ENCODE data around the gene STAP2.

DNA sequence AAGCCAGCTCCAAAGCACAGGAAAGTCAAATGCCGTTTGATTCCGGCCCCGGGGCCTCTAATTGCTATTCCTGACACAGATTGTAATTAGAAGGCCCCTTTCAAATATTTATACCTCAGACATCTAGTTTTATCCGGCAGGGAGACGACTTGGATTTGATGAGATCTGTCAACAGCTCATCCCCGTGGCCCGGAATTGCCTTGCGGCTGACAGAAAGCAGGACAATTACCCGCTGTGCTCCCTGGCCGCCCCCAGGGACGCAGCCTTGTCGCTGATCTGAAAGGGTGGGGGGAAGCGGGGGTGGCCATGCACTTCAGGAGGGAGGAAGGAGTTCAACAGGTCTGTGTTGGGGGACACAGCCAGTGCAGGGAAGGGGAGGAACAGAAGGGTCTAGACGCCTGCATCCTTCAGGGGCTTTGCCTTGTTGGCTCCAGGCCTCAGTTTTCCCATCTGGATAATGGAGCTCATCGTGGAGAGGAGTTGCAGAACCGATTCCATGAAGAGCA, 61.4 kb downstream of the STAP2 start:
- TF ChIP-seq EZH2 (IDR thresholded peaks at IDR 0.05; ENCODE audit: borderline replicate concordance, low read length): no peak
- TF ChIP-seq, protein P1, sequence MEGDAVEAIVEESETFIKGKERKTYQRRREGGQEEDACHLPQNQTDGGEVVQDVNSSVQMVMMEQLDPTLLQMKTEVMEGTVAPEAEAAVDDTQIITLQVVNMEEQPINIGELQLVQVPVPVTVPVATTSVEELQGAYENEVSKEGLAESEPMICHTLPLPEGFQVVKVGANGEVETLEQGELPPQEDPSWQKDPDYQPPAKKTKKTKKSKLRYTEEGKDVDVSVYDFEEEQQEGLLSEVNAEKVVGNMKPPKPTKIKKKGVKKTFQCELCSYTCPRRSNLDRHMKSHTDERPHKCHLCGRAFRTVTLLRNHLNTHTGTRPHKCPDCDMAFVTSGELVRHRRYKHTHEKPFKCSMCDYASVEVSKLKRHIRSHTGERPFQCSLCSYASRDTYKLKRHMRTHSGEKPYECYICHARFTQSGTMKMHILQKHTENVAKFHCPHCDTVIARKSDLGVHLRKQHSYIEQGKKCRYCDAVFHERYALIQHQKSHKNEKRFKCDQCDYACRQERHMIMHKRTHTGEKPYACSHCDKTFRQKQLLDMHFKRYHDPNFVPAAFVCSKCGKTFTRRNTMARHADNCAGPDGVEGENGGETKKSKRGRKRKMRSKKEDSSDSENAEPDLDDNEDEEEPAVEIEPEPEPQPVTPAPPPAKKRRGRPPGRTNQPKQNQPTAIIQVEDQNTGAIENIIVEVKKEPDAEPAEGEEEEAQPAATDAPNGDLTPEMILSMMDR (conservative IDR thresholded peaks at IDR 0.05 in 1 of 2, IDR thresholded peaks at IDR 0.05 in 1 of 2; ENCODE audit: extremely low read depth in 1 of 2, insufficient read depth in 1 of 2, low read depth in 1 of 2, low read length in 2 of 2): no peak
